Upper lobe of left lung (tissue), 4 donors: Measurements from ENCODE around the gene GADD45G.

Experiments
- EP300 ChIP-seq, 4 donors: sonication (generic); formaldehyde crosslinking; IDR thresholded peaks; one replicate each; pipeline ENCODE4 v1.5.1; 2017; ENCODE audit warnings: antibody characterized with exemption in 4 of 4, control low read depth in 2 of 4
- POLR2A ChIP-seq, 4 donors: fragments of 450-650 bp; IDR thresholded peaks; one replicate each; pipeline ENCODE4 v1.5.1; 2016 to 2017; ENCODE audit warnings: antibody characterized with exemption in 4 of 4, mild to moderate bottlenecking in 2 of 4
- TF ChIP-seq, protein P1 (sequence below), 6 experiments: fragments of 450-650 bp in 4 of 6; fragments of 200-600 bp in 2 of 6; sonication (generic) in 2 of 6; IDR thresholded peaks; one replicate each; pipeline ENCODE4 v1.5.1; 2016 to 2019; ENCODE audit warnings: antibody characterized with exemption in 6 of 6

- TF ChIP-seq, protein P1, sequence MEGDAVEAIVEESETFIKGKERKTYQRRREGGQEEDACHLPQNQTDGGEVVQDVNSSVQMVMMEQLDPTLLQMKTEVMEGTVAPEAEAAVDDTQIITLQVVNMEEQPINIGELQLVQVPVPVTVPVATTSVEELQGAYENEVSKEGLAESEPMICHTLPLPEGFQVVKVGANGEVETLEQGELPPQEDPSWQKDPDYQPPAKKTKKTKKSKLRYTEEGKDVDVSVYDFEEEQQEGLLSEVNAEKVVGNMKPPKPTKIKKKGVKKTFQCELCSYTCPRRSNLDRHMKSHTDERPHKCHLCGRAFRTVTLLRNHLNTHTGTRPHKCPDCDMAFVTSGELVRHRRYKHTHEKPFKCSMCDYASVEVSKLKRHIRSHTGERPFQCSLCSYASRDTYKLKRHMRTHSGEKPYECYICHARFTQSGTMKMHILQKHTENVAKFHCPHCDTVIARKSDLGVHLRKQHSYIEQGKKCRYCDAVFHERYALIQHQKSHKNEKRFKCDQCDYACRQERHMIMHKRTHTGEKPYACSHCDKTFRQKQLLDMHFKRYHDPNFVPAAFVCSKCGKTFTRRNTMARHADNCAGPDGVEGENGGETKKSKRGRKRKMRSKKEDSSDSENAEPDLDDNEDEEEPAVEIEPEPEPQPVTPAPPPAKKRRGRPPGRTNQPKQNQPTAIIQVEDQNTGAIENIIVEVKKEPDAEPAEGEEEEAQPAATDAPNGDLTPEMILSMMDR (IDR thresholded peaks at IDR 0.05), result peak in 4 of 6 experiments; percentile 12 to 45 (median 39)
- no peak for TF ChIP-seq POLR2A (IDR thresholded peaks at IDR 0.05)
- TF ChIP-seq EP300 (IDR thresholded peaks at IDR 0.05), result no peak
Observed at GRCh38 chr9:89623925-89624420, 19.2 kb downstream of the GADD45G start.
